Gastroesophageal sphincter (tissue), 3 donors: Measurements from ENCODE around the gene KIAA1958.

Source experiments
- POLR2A ChIP-seq, 2 donors: fragments of 450-650 bp; IDR thresholded peaks; one replicate each; pipeline ENCODE4 v1.6.1; 2017; ENCODE audit warnings: antibody characterized with exemption in 2 of 2, mild to moderate bottlenecking in 2 of 2, moderate library complexity in 1 of 2
- POLR2AphosphoS5 ChIP-seq: sonication (generic); formaldehyde crosslinking; IDR thresholded peaks from one replicate; pipeline ENCODE4 v1.6.1; 2017; ENCODE audit warnings: antibody characterized with exemption
- TF ChIP-seq, protein P1 (sequence below), 4 experiments: fragments of 200-600 bp in 2 of 4; fragments of 450-650 bp in 2 of 4; sonication (generic) in 1 of 4; IDR thresholded peaks; one replicate each; pipeline ENCODE4 v1.5.1; 2017 to 2019; ENCODE audit warnings: antibody characterized with exemption in 4 of 4, mild to moderate bottlenecking in 2 of 4, moderate library complexity in 2 of 4

- TF ChIP-seq, protein P1, sequence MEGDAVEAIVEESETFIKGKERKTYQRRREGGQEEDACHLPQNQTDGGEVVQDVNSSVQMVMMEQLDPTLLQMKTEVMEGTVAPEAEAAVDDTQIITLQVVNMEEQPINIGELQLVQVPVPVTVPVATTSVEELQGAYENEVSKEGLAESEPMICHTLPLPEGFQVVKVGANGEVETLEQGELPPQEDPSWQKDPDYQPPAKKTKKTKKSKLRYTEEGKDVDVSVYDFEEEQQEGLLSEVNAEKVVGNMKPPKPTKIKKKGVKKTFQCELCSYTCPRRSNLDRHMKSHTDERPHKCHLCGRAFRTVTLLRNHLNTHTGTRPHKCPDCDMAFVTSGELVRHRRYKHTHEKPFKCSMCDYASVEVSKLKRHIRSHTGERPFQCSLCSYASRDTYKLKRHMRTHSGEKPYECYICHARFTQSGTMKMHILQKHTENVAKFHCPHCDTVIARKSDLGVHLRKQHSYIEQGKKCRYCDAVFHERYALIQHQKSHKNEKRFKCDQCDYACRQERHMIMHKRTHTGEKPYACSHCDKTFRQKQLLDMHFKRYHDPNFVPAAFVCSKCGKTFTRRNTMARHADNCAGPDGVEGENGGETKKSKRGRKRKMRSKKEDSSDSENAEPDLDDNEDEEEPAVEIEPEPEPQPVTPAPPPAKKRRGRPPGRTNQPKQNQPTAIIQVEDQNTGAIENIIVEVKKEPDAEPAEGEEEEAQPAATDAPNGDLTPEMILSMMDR (IDR thresholded peaks at IDR 0.05), result no peak
- TF ChIP-seq POLR2AphosphoS5 (no peak), POLR2A (IDR thresholded peaks at IDR 0.05) (no peak)
Observed at GRCh38 chr9:112581469-112582176, 95.0 kb downstream of the KIAA1958 start.
